HEK293T (cell line): ENCODE results near the gene MAP3K20.
"Not testable (repeated sequence)": the region's sequence is repeated elsewhere in the genome, so short reads cannot be mapped to it uniquely, and the experiment has no call there.

Source experiments
- CTCF ChIA-PET: fragments of 350-600 bp; formaldehyde crosslinking; extraction: SDS; loops from one replicate; lab custom pipeline; 2021; ENCODE audit warnings: antibody characterized with exemption, inconsistent platforms; lab: Yijun Ruan, JAX
- POLR2A ChIA-PET: fragments of 350-600 bp; formaldehyde crosslinking; extraction: SDS; loops from one replicate; lab custom pipeline; 2020; ENCODE audit warnings: antibody characterized with exemption, inconsistent platforms; lab: Yijun Ruan, JAX
- DNase-seq: peaks from one replicate; pipeline ENCODE4 v3.0.0; 2012; ENCODE audit warnings: mixed read lengths; ENCODE audit errors: extremely low spot score
- ARNT ChIP-seq: fragments of 450-650 bp; IDR thresholded peaks from 2 replicates; pipeline ENCODE4 v1.6.1; 2017; ENCODE audit warnings: mild to moderate bottlenecking
- BHLHE40 ChIP-seq: fragments of 450-650 bp; IDR thresholded peaks from 2 replicates; pipeline ENCODE4 v1.6.1; 2016; ENCODE audit warnings: mild to moderate bottlenecking, moderate library complexity, borderline replicate concordance
- CTBP1 ChIP-seq: fragments of 450-650 bp; IDR thresholded peaks from 2 replicates; pipeline ENCODE4 v1.6.1; 2016; ENCODE audit warnings: borderline replicate concordance
- ELF4 ChIP-seq: fragments of 450-650 bp; IDR thresholded peaks from 2 replicates; pipeline ENCODE4 v1.6.1; 2017; ENCODE audit warnings: antibody characterized with exemption
- FOXA1 ChIP-seq: fragments of 450-650 bp; IDR thresholded peaks from 2 replicates; pipeline ENCODE4 v1.6.1; 2016; ENCODE audit warnings: mild to moderate bottlenecking
- FOXK2 ChIP-seq: fragments of 450-650 bp; IDR thresholded peaks from 2 replicates; pipeline ENCODE4 v1.6.1; 2016; ENCODE audit warnings: mild to moderate bottlenecking
- FOXM1 ChIP-seq: fragments of 450-650 bp; IDR thresholded peaks from 2 replicates; pipeline ENCODE4 v1.6.1; 2017; ENCODE audit warnings: mild to moderate bottlenecking, borderline replicate concordance
- HDGF ChIP-seq: fragments of 450-650 bp; IDR thresholded peaks from 2 replicates; pipeline ENCODE4 v1.6.1; 2017; ENCODE audit warnings: antibody characterized with exemption, borderline replicate concordance
- L3MBTL2 ChIP-seq: fragments of 450-650 bp; conservative IDR thresholded peaks from 2 replicates; pipeline ENCODE4 v1.6.1; 2016; ENCODE audit warnings: mild to moderate bottlenecking
- LEF1 ChIP-seq: fragments of 450-650 bp; IDR thresholded peaks from 2 replicates; pipeline ENCODE4 v1.6.1; 2017; ENCODE audit warnings: mild to moderate bottlenecking, borderline replicate concordance
- NFRKB ChIP-seq: fragments of 450-650 bp; IDR thresholded peaks from 2 replicates; pipeline ENCODE4 v1.6.1; 2016; ENCODE audit warnings: mild to moderate bottlenecking, moderate library complexity
- PKNOX1 ChIP-seq: fragments of 450-650 bp; IDR thresholded peaks from 2 replicates; pipeline ENCODE4 v1.6.1; 2016
- SP1 ChIP-seq: fragments of 450-650 bp; IDR thresholded peaks from 2 replicates; pipeline ENCODE4 v1.6.1; 2017
- SUZ12 ChIP-seq: fragments of 450-650 bp; IDR thresholded peaks from 2 replicates; pipeline ENCODE4 v1.6.1; 2016; ENCODE audit warnings: mild to moderate bottlenecking
- TARDBP ChIP-seq: fragments of 450-650 bp; IDR thresholded peaks from 2 replicates; pipeline ENCODE4 v1.6.1; 2016
- ZNF384 ChIP-seq: fragments of 450-650 bp; IDR thresholded peaks from 2 replicates; pipeline ENCODE4 v1.6.1; 2016

The MAP3K20 gene

GRCh38 chr2:173157676-173158293 is 82.1 kb downstream of the MAP3K20 start:
- ChIA-PET POLR2A (no interaction called here), CTCF (no interaction called here)
- no peak for TF ChIP-seq FOXK2
- TF ChIP-seq SP1: no peak
- TF ChIP-seq FOXM1: no peak
- no peak for TF ChIP-seq CTBP1
- no peak for TF ChIP-seq TARDBP
- TF ChIP-seq ARNT: no peak
- TF ChIP-seq NFRKB: no peak
- no peak for DNase-seq

GRCh38 chr2:173159791-173160463 is 84.3 kb downstream of the MAP3K20 start:
- ChIA-PET POLR2A (no interaction called here), CTCF (no interaction called here)
- peak; percentile 10 for DNase-seq
- no peak for TF ChIP-seq SP1
- no peak for TF ChIP-seq ZNF384
- no peak for TF ChIP-seq CTBP1
- TF ChIP-seq FOXM1: no peak

DNA sequence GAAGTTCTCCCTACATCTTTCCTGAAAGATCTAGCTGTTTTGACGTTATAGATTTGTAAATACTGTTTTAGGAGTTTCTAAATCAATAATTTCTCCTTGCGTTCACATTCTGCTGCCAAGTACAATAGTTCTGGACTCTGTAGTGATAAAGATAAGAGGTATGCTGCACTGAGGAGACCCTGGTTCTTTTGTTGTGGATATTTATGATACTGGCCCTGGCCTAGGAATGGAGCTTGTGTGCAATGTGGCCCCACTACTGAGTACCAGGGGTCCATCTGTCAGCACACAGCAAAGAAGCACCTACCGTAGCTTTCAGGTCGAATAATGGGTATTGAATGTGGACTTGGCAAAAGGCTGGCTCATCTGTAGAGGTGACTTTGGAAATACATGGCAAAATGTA is 85.0 kb downstream of the MAP3K20 start:
- TF ChIP-seq NFRKB (no peak), SP1 (no peak), L3MBTL2 (no peak), TARDBP (no peak), ZNF384 (no peak), FOXK2 (no peak), FOXM1 (no peak), FOXA1 (no peak), HDGF (no peak), CTBP1 (no peak), LEF1 (no peak), SUZ12 (no peak), ELF4 (no peak), ARNT (no peak), BHLHE40 (no peak)
- ChIA-PET CTCF (no interaction called here), POLR2A (no interaction called here)
- no peak for DNase-seq

DNA sequence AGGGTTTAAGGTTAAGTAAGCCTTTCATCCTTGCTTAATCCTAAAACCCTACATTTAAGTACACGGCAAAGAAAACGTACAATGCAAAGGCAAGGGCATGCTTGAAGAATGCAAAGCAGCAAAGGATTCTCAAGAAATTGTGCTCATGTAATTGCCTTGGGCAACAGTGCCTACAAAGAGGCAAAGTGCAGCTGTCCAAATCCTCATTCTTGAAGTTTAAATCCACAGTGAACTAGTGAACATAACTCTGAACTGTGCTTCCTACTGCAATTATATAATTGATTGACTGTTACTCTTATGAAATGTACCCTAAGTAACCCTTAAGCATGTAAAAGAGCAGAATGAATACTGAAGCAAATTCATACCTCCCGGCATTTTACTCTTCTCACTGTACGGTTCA is 85.4 kb downstream of the MAP3K20 start:
- no peak for DNase-seq
- ChIA-PET POLR2A (no interaction called here), CTCF (no interaction called here)
- TF ChIP-seq FOXK2 (no peak), ZNF384 (no peak), NFRKB (no peak), PKNOX1 (no peak), SUZ12 (no peak), CTBP1 (no peak), BHLHE40 (no peak), ARNT (no peak), FOXM1 (no peak), FOXA1 (no peak), HDGF (no peak), TARDBP (no peak), ELF4 (no peak), L3MBTL2 (no peak), LEF1 (no peak), SP1 (no peak)

- CTCF ChIA-PET: no interaction called here
- no peak for TF ChIP-seq ELF4
- TF ChIP-seq FOXM1: no peak
- TF ChIP-seq CTBP1: no peak
- TF ChIP-seq NFRKB: no peak
- TF ChIP-seq BHLHE40: no peak
- TF ChIP-seq LEF1: no peak
- no peak for TF ChIP-seq FOXK2
- no peak for TF ChIP-seq SUZ12
- TF ChIP-seq L3MBTL2: no peak
- no peak for TF ChIP-seq PKNOX1
- TF ChIP-seq TARDBP: no peak
- no peak for TF ChIP-seq FOXA1
- no peak for DNase-seq
- POLR2A ChIA-PET: no interaction called here
Measured at GRCh38 chr2:173161507-173161906, 85.9 kb downstream of the MAP3K20 start.

DNA sequence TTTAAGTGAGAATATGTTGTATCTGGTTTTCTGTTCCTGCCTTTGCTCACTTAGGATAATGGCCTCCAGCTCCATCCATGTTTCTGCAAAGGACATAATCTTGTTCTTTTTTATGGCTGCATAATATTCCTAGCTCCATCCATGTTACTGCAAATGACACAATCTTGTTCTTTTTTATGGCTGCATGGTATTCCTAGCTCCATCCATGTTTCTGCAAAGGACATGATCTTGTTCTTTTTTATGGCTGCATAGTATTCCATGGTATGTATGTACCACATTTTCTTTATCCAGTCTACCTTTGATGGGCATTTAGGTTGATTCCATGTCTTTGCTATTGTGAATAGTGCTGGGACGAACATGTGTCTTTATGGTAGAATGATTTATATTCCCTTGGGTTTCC is 87.7 kb downstream of the MAP3K20 start:
- POLR2A ChIA-PET, DNase-seq, CTCF ChIA-PET: not testable (repeated sequence)

DNA sequence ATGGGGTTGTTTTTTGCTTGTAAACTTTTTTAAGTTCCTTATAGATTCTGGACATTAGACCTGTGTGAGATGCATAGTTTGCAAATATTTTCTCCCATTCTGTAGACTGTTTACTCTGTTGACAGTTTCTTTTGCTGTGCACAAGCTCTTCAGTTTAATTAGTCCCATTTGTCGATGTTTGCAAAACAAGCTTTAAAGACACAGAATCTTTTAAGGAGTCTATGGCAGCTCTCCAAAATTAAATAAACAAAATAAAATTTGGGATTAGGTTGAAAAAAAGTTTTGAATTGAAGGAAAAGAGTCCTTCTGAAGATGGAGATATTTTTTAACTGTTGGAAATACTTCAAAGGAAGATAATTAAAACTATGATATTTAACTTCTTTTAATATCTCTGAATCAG is 88.8 kb downstream of the MAP3K20 start:
- DNase-seq: no peak
- POLR2A ChIA-PET: no interaction called here
- TF ChIP-seq FOXM1 (no peak), ZNF384 (no peak), SP1 (no peak), L3MBTL2 (no peak), CTBP1 (no peak), FOXK2 (no peak), NFRKB (no peak), FOXA1 (no peak), PKNOX1 (no peak), TARDBP (no peak), ELF4 (no peak)
- CTCF ChIA-PET: no interaction called here
